Activated naive CD4-positive, alpha-beta T cell treated with anti-CD3 and anti-CD28 coated beads, Interleukin-2, amount 50 U/mL, for 16 hours (primary cell): ENCODE measurements around the gene PPIC.
"Not testable (repeated sequence)": the region's sequence is repeated elsewhere in the genome, so short reads cannot be mapped to it uniquely, and the experiment has no call there.

Experiments
- DNase-seq: peaks from one replicate; pipeline ENCODE4 v3.0.0-alpha.2; 2020

Gene PPIC

DNA sequence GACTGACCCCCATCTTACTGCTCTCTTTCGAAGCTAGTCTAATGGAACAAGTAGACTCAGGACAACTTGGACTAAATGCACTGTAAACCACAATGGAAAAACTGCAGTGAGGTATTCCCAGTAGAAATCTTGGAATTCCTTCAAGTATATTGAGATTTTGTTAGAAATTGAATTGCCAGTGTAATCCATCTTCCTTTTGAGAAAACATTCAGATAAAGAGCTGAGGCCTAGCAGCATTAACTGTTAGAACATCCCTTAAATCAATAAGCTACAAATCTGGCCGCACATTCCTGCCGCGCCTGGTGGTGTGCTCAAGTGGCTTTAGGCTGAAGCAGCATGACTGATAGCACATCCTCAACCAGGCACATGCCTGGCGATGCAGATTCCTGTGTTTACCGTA, 29.3 kb downstream of the PPIC start:
- no peak for DNase-seq

GRCh38 chr5:123001808-123002207, 34.7 kb downstream of the PPIC start:
- DNase-seq, result no peak

GRCh38 chr5:123000731-123001130, 35.8 kb downstream of the PPIC start:
- DNase-seq, result no peak

- DNase-seq, result no peak
Measured at GRCh38 chr5:122999947-123000563, 36.5 kb downstream of the PPIC start.

DNA sequence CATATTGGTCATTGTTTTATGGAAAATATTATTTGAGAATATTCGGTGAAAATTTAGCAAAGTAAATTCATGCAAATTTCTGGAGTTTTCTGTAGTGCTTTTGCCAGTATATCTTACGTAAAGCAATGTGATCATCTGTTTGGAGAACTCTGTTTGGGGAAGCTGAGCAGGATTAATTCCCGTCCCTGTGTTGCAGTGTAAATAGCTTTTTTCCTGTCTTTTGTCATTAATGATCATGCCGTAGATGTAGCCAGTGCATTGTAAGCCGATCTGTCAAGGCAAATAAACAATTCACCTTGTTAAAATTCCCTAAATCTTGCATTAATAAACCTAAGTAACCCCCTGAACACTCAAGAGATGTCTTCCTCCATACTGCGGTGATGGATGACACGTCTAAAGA, 39.2 kb downstream of the PPIC start:
- no peak for DNase-seq

DNA sequence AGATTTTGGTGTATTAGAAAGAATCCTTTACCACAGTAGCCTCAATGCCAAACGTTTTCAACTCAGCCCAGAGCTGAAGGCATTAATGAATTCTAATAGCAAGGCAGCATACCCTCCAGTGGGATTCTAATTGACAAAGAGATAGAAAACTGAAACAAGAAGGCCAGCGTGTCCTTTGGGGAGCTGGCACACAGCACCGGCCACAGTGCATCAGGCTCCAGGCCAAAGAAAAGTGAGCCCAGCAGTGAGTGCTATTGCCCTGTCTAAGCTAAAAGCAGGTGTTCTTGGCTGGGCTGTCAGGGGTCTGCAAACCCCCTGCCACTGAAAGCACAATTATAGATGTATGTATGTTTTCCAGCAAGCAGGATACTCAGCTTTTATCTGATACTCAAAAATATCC, 40.4 kb downstream of the PPIC start:
- no peak for DNase-seq

DNA sequence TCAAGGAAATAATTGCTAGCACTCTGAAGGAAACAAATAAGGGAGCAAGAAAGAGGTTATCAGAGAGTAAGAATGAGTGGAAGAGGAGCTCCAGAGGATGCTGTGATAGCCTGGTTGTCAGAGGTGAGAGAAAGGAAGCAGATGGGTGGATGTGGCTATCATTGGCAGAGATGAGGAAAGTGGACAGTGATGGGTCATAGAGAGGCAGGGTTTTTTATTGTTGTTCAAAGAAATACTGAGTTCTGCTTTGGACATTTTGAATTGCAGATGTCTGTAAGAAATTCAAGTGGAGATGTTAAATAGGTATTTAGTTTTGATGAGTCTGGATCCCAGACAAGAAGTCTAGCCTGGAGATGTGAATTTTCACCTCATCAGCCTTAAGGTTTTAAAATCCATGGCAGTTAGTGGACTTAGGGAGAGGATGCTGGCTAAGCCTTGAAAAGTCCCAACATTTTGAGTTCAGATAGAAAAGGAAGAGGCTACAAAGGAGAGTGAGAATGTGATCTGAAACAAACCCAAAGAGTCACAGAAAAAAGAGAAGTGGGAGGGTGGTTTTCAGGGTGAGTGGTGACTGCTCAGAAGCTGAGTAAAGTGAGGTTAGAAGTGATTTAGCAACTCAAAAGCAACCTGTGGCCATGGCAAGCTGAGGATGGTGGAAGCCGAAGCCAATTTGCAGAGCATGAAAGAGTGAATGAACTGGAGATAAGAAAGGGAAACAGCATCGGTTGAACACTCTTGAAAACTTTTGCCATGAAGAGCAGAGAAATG, 50.4 kb downstream of the PPIC start:
- no peak for DNase-seq

- DNase-seq, result no peak
Measured at GRCh38 chr5:122985006-122985700, 51.4 kb downstream of the PPIC start.

DNA sequence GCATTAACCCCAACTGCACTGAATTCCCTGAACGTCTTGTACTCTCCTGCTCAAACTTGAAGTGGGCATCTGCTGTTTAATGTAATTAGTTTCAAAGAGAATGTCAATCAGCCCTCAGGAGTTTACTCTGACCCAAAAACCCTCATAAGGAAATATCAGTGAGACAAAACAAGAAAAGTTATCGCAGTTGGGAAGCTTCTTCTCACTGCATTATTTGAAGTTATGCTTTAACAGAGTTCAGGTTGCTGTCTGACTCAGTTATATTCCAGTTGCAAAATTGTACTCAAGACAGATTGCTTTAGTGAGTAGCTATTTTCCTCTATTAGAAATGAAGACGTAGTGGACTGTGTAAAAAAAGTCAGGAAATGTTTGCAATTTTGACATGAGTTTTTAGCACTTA, 52.1 kb downstream of the PPIC start:
- no peak for DNase-seq

GRCh38 chr5:122982376-122982775, 54.1 kb downstream of the PPIC start:
- no peak for DNase-seq

GRCh38 chr5:122981846-122982245, 54.7 kb downstream of the PPIC start:
- DNase-seq, result no peak

DNA sequence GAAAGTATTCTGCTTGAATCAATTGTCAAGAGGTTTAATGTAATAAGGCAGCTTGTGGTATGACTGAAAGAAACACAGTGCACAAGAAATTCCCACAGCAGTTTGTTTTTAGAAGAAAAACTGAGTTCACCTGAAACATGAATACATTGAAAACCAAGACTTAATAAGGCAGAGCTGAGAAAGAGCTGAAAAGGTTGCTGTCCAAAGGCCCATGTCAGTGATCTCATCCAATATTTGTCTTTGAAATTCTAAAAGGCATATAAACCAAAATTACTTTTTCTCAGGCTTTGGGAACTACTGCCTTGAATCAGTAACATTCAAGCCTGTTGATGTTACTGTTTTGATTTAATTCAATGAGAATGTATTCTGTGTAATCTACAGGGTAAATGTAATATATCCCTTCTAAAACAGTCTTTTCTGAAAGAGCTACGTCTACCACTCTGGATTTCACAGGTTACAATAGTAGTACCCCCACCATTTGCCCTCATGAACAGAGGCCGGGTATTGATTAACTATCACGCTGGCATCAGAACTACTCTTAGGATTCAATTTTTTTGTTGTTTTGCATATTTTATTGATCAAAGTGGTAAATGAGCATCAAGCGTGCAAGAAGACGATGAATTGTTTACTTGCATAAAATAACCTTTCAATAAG, 57.8 kb downstream of the PPIC start:
- DNase-seq, result no peak

- no peak for DNase-seq
Measured at GRCh38 chr5:122978068-122978467, 58.5 kb downstream of the PPIC start.

DNA sequence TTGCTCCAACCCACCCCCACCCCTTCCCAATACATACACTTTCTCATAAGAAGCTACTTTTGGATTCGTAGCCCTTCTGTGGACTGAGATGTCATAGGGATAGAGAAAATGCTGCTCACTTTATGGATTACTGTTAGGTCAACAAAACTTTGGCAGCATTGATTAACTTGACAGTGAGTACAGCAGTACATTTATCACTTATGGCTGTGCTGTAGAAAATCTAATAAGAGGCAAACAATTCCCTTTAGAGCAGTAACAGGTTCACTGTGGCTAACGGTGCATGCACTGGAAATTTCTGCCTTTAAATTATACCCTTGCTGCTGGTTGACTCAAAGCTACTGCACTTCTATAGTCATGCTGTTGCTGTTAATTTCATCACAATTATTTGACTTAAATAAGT, 59.2 kb downstream of the PPIC start:
- DNase-seq, result no peak

GRCh38 chr5:122974251-122974650, 62.3 kb downstream of the PPIC start:
- DNase-seq, result not testable (repeated sequence)

GRCh38 chr5:122973759-122974158, 62.8 kb downstream of the PPIC start:
- not testable (repeated sequence) for DNase-seq
